Lower leg skin (tissue), 3 donors: Measurements from ENCODE around the gene TRIM44.

Experiments
- CTCF ChIP-seq, 3 donors: fragments of 450-650 bp; IDR thresholded peaks; one replicate each; pipeline ENCODE4 v1.5.1; 2016; ENCODE audit warnings: antibody characterized with exemption in 3 of 3, mild to moderate bottlenecking in 3 of 3, moderate library complexity in 2 of 3
- POLR2A ChIP-seq, 2 donors: fragments of 450-650 bp; IDR thresholded peaks; one replicate each; pipeline ENCODE4 v1.6.1; 2016 to 2017; ENCODE audit warnings: antibody characterized with exemption in 2 of 2, mild to moderate bottlenecking in 1 of 2, moderate library complexity in 1 of 2

GRCh38 chr11:35712533-35712932 lies 50.0 kb downstream of the TRIM44 start:
- TF ChIP-seq CTCF (IDR thresholded peaks at IDR 0.05) (no peak), POLR2A (IDR thresholded peaks at IDR 0.05) (no peak)
